GM19043 (cell line): ENCODE data around the gene UBAP2.

Experiments
- ATAC-seq: cut with Tn5 transposase; IDR thresholded peaks from one replicate; pipeline ENCODE4 v1.9.1; 2021; ENCODE audit warnings: low read depth; ENCODE audit not compliant: unreplicated experiment

Gene UBAP2

GRCh38 chr9:33880211-33881089, 168.2 kb downstream of the UBAP2 start:
- no peak for ATAC-seq

- no peak for ATAC-seq
These were observed 169.9 kb downstream of the UBAP2 start for GRCh38 chr9:33878691-33879366.

- ATAC-seq = no peak
These were observed 170.8 kb downstream of the UBAP2 start for GRCh38 chr9:33877727-33878489.
